ENCODE data around the gene ZNF385B. TPM values are rescaled to one million over a fixed set of nuclear protein-coding genes. Genes with fewer than 3 reads are reported as not detected.

Gene ZNF385B
- polyA plus RNA-seq, 1 donor (not counting 4 experiments of a cell fraction or from before 2014, with no cell fraction given), result 0.17 TPM

GRCh38 chr2:179746981-179747380 is 114.4 kb downstream of the ZNF385B start:
- TF ChIP-seq EZH2 (IDR thresholded peaks at IDR 0.05; ENCODE audit: low read length) (no peak), CTCF (optimal IDR thresholded peaks at IDR 0.05 in 1 of 3, IDR thresholded peaks at IDR 0.05 in 1 of 3, conservative IDR thresholded peaks at IDR 0.05 in 1 of 3; ENCODE audit: extremely low read depth in 1 of 3, insufficient read depth in 2 of 3, low read length in 3 of 3) (no peak)
- no peak overlapping the region for H3K4me3 ChIP-seq (ENCODE audit: control insufficient read depth in 2 of 3, extremely low read depth in 1 of 3, insufficient read depth in 2 of 3, low read depth in 1 of 3, low read length in 3 of 3)
- H4K20me1 ChIP-seq (ENCODE audit: control insufficient read depth, extremely low read depth, insufficient read depth, low read length), result no peaks in the 10 kb centered on the region
- no peaks in the 10 kb centered on the region for H3K9me1 ChIP-seq (ENCODE audit: control insufficient read depth, extremely low read depth, insufficient read depth, low read length)
- no peak overlapping the region for H3K4me2 ChIP-seq (ENCODE audit: control insufficient read depth, extremely low read depth, insufficient read depth, low read depth, low read length)
- no peaks in the 10 kb centered on the region for H3K36me3 ChIP-seq (ENCODE audit: control insufficient read depth in 2 of 2, extremely low read depth in 1 of 2, insufficient read depth in 2 of 2, low read length in 2 of 2)
- dilution Hi-C loops (cut with MboI; ENCODE audit: extremely low pct_ligation_motif_present, low sequenced_read_pairs), result no loop called here
- H3K9ac ChIP-seq (ENCODE audit: control insufficient read depth, extremely low read depth, insufficient read depth, low read length), result no peak overlapping the region
- H2AFZ ChIP-seq (ENCODE audit: control insufficient read depth, low read length), result no peak overlapping the region
- no peaks in the 10 kb centered on the region for H3K79me2 ChIP-seq (ENCODE audit: control insufficient read depth, insufficient read depth, low read length)
- no peaks in the 10 kb centered on the region for H3K4me1 ChIP-seq (ENCODE audit: control insufficient read depth, extremely low read depth, insufficient read depth, low read length)
- no peaks in the 10 kb centered on the region for H3K9me3 ChIP-seq (ENCODE audit: control insufficient read depth, low read depth, low read length)
- no peaks in the 10 kb centered on the region for H3K27me3 ChIP-seq (ENCODE audit: control insufficient read depth, extremely low read depth, insufficient read depth, low read length)
- no peak for DNase-seq (ENCODE audit: low read depth, low spot score)
- FAIRE-seq, result no peak
- no peak overlapping the region for H3K27ac ChIP-seq (ENCODE audit: control insufficient read depth, insufficient read depth, low read length)

GRCh38 chr2:179745635-179746256 is 115.7 kb downstream of the ZNF385B start:
- DNase-seq (ENCODE audit: low read depth, low spot score) (no peak), FAIRE-seq (peak; percentile 36)
- dilution Hi-C loops (cut with MboI; ENCODE audit: extremely low pct_ligation_motif_present, low sequenced_read_pairs), result no loop called here
- Histone ChIP-seq H3K4me1 (ENCODE audit: control insufficient read depth, extremely low read depth, insufficient read depth, low read length) (no peaks in the 10 kb centered on the region), H4K20me1 (ENCODE audit: control insufficient read depth, extremely low read depth, insufficient read depth, low read length) (no peaks in the 10 kb centered on the region), H3K4me2 (ENCODE audit: control insufficient read depth, extremely low read depth, insufficient read depth, low read depth, low read length) (no peak overlapping the region), H3K27me3 (ENCODE audit: control insufficient read depth, extremely low read depth, insufficient read depth, low read length) (no peaks in the 10 kb centered on the region), H3K27ac (ENCODE audit: control insufficient read depth, insufficient read depth, low read length) (no peak overlapping the region), H2AFZ (ENCODE audit: control insufficient read depth, low read length) (no peak overlapping the region), H3K36me3 (ENCODE audit: control insufficient read depth in 2 of 2, extremely low read depth in 1 of 2, insufficient read depth in 2 of 2, low read length in 2 of 2) (no peaks in the 10 kb centered on the region), H3K79me2 (ENCODE audit: control insufficient read depth, insufficient read depth, low read length) (no peaks in the 10 kb centered on the region), H3K9me1 (ENCODE audit: control insufficient read depth, extremely low read depth, insufficient read depth, low read length) (no peaks in the 10 kb centered on the region), H3K9ac (ENCODE audit: control insufficient read depth, extremely low read depth, insufficient read depth, low read length) (no peak overlapping the region), H3K9me3 (ENCODE audit: control insufficient read depth, low read depth, low read length) (no peaks in the 10 kb centered on the region), H3K4me3 (ENCODE audit: control insufficient read depth in 2 of 3, extremely low read depth in 1 of 3, insufficient read depth in 2 of 3, low read depth in 1 of 3, low read length in 3 of 3) (no peak overlapping the region)
- TF ChIP-seq CTCF (optimal IDR thresholded peaks at IDR 0.05 in 1 of 3, IDR thresholded peaks at IDR 0.05 in 1 of 3, conservative IDR thresholded peaks at IDR 0.05 in 1 of 3; ENCODE audit: extremely low read depth in 1 of 3, insufficient read depth in 2 of 3, low read length in 3 of 3) (no peak), EZH2 (IDR thresholded peaks at IDR 0.05; ENCODE audit: low read length) (no peak)
